K562 (cell line): ENCODE results near the gene SLC7A8. TPM values are rescaled to one million over a fixed set of nuclear protein-coding genes. Genes with fewer than 3 reads are reported as not detected.
"Not testable (repeated sequence)": the region's sequence is repeated elsewhere in the genome, so short reads cannot be mapped to it uniquely, and the experiment has no call there.

ENCODE experiments used
- ATAC-seq: fragments of 200-7000 bp; cut with Tn5 transposase; 3 replicates; pipeline ENCODE4 v1.9.1; 2020; ENCODE audit warnings: moderate library complexity
- BruUV-seq: library from RNA; stranded (reverse); fragments of 400-500 nt; replicated peaks from 2 replicates; lab custom pipeline; 2021; lab: Mats Ljungman, UMichigan
- CTCF ChIA-PET: fragments of 300-600 bp; formaldehyde crosslinking; extraction: SDS; loops from one replicate; lab custom pipeline; 2021; ENCODE audit warnings: low intra/inter-chr PET ratio; lab: Yijun Ruan, JAX
- POLR2A ChIA-PET: fragments of 300-600, 350-650 bp; sonication (Branson Sonifier 250); formaldehyde crosslinking; extraction: SDS; loops from one replicate; lab custom pipeline; 2021; ENCODE audit warnings: antibody characterized with exemption, inconsistent platforms; lab: Yijun Ruan, JAX
- DNase-seq, 4 experiments: peaks; one replicate each; pipeline versions ENCODE4 v3.0.0 to v3.0.0-alpha.2; 2011 to 2018; ENCODE audit warnings: low spot score in 3 of 4, mixed read lengths in 3 of 4; ENCODE audit errors: extremely low read depth in 1 of 4
- FAIRE-seq: peaks from 2 replicates; lab custom pipeline; 2011; peaks lifted over from hg19 to GRCh38; lab: Jason Lieb, UNC
- H2AFZ ChIP-seq: 2 replicates; pipeline ENCODE4 v1.6.0; 2011; ENCODE audit warnings: low read depth, low read length, control low read depth, inconsistent platforms
- H3K27ac ChIP-seq: fragments of 200-600 bp; 3 replicates; pipeline ENCODE4 v1.8.0; 2011; ENCODE audit warnings: low read depth, mild to moderate bottlenecking, control low read depth, inconsistent platforms, low read length, moderate library complexity, mixed read lengths; ENCODE audit errors: extremely low read depth
- H3K27me3 ChIP-seq, 2 experiments: fragments of 300-600 bp in 1 of 2; 2 replicates in 1 of 2; 3 replicates in 1 of 2; pipeline versions ENCODE4 v1.6.0 to v1.8.0; 2011; ENCODE audit warnings: inconsistent platforms in 2 of 2, low read length in 2 of 2, mild to moderate bottlenecking in 1 of 2, mixed read lengths in 1 of 2, moderate library complexity in 1 of 2; ENCODE audit not compliant: control insufficient read depth in 2 of 2, insufficient read depth in 2 of 2
- H3K36me3 ChIP-seq: fragments of 300-600 bp; 3 replicates; pipeline ENCODE4 v1.8.0; 2011; ENCODE audit warnings: mild to moderate bottlenecking, low read length, inconsistent platforms; ENCODE audit not compliant: control insufficient read depth, insufficient read depth
- H3K4me1 ChIP-seq, 2 experiments: fragments of 200-600 bp in 1 of 2; replicated peaks in 1 of 2; 2 replicates in 1 of 2; 3 replicates in 1 of 2; pipeline versions ENCODE4 v1.5.1 to v1.8.0; 2011; ENCODE audit warnings: inconsistent platforms in 2 of 2, low read length in 2 of 2, mild to moderate bottlenecking in 1 of 2, mixed read lengths in 1 of 2, moderate library complexity in 1 of 2; ENCODE audit not compliant: control insufficient read depth in 2 of 2, insufficient read depth in 2 of 2
- H3K4me2 ChIP-seq: 2 replicates; pipeline ENCODE4 v1.6.1; 2011; ENCODE audit warnings: low read length, control low read depth, inconsistent platforms, mixed read lengths; ENCODE audit not compliant: insufficient read depth
- H3K4me3 ChIP-seq: fragments of 200-600 bp; sonication (generic), shearing (Covaris generic); 2 replicates; pipeline ENCODE4 v1.5.1; 2016; ENCODE audit warnings: control low read depth, inconsistent platforms
- H3K79me2 ChIP-seq: fragments of 200-600 bp; 3 replicates; pipeline ENCODE4 v1.8.0; 2011; ENCODE audit warnings: low read length, inconsistent platforms; ENCODE audit not compliant: control insufficient read depth, insufficient read depth
- H3K9ac ChIP-seq, 2 experiments: 2 replicates each; pipeline versions ENCODE4 v1.6.0 to v1.6.1; 2011; ENCODE audit warnings: low read depth in 2 of 2, low read length in 2 of 2, control low read depth in 1 of 2, inconsistent platforms in 1 of 2, mild to moderate bottlenecking in 1 of 2, mixed read lengths in 1 of 2; ENCODE audit not compliant: insufficient read depth in 1 of 2
- H3K9me1 ChIP-seq: one replicate; pipeline ENCODE4 v1.6.0; 2011; ENCODE audit warnings: inconsistent platforms, mild to moderate bottlenecking, low read length, moderate library complexity; ENCODE audit not compliant: control insufficient read depth, insufficient read depth
- H3K9me3 ChIP-seq: replicated peaks from 2 replicates; pipeline ENCODE4 v1.5.1; 2011; ENCODE audit warnings: low read depth, low read length, inconsistent platforms; ENCODE audit not compliant: control insufficient read depth, insufficient read depth
- H4K20me1 ChIP-seq: replicated peaks from 2 replicates; pipeline ENCODE4 v1.6.1; 2011; ENCODE audit warnings: low read length, inconsistent platforms, mixed read lengths; ENCODE audit not compliant: control insufficient read depth, insufficient read depth
- CREB3L1 ChIP-seq: fragments of 450-650 bp; IDR thresholded peaks from 2 replicates; pipeline ENCODE4 v1.6.1; 2014; ENCODE audit warnings: low read depth, mild to moderate bottlenecking, moderate library complexity, borderline replicate concordance
- WGBS: fragments of 100-300 bp; shearing (Covaris generic); methylation state at CpG from one replicate; pipeline ENCODE4 v1.1.6; 2016; ENCODE audit warnings: low coverage, mixed read lengths; ENCODE audit not compliant: insufficient coverage; ENCODE audit errors: missing lambda C conversion rate; 5-methylcytosine and 5-hydroxymethylcytosine counted together
- in situ Hi-C: fragments of 300-500 bp; cut with MboI; formaldehyde crosslinking; loops from 4 replicates; pipeline ENCODE4 v1.15.0; 2018; ENCODE audit warnings: inconsistent platforms, mixed read lengths
- intact Hi-C: fragments of 100-400 bp; cut with micrococcal nuclease; formaldehyde crosslinking; loops from 2 replicates; pipeline ENCODE4 v1.14.2; 2022
- polyA plus RNA-seq, 8 experiments: library from polyadenylated mRNA; depleted of rRNA in 4 of 8; stranded (reverse) in 5 of 8; unstranded in 3 of 8; fragments of >200 nt; fragmentation: Nextera tagmentation in 2 of 8; fragmentation: Illumina TruSeq in 1 of 8; extraction: Ambion mirVana in 2 of 8; extraction: Trizol in 1 of 8; gene quantifications; 2 replicates each; pipeline versions ENCODE4 v1.2.1 to v1.2.3, GENCODE V29; 2011 to 2014; ENCODE audit warnings: inconsistent platforms in 1 of 8, missing spikeins in 1 of 8
- total RNA-seq, 7 experiments: library from RNA; depleted of rRNA in 6 of 7; stranded (reverse); fragments of >200 nt in 6 of 7; fragmentation: Illumina TruSeq in 2 of 7; extraction: Trizol in 2 of 7; gene quantifications; 2 replicates each; pipeline versions ENCODE4 v1.2.1 to v1.2.3, GENCODE V29; 2011 to 2021; ENCODE audit warnings: low replicate concordance in 1 of 7
- TF ChIP-seq, protein P1 (sequence below), 2 experiments: fragments of 450-650 bp; IDR thresholded peaks; 2 replicates each; pipeline ENCODE4 v1.6.1; 2016; ENCODE audit warnings: mild to moderate bottlenecking in 2 of 2, borderline replicate concordance in 1 of 2, low read depth in 1 of 2, moderate library complexity in 1 of 2
- TF ChIP-seq, protein P2 (sequence below): sonication (generic); formaldehyde crosslinking; IDR thresholded peaks from 2 replicates; pipeline ENCODE4 v1.8.0; 2022; ENCODE audit warnings: mild to moderate bottlenecking, missing genetic modification reagents

Gene SLC7A8
- total and polyA plus RNA-seq, 9 of the 15 experiments (the other 6 are each of a cell fraction or from before 2014, with no cell fraction given): 2.0 to 33.0 (median 6.0) TPM

DNA sequence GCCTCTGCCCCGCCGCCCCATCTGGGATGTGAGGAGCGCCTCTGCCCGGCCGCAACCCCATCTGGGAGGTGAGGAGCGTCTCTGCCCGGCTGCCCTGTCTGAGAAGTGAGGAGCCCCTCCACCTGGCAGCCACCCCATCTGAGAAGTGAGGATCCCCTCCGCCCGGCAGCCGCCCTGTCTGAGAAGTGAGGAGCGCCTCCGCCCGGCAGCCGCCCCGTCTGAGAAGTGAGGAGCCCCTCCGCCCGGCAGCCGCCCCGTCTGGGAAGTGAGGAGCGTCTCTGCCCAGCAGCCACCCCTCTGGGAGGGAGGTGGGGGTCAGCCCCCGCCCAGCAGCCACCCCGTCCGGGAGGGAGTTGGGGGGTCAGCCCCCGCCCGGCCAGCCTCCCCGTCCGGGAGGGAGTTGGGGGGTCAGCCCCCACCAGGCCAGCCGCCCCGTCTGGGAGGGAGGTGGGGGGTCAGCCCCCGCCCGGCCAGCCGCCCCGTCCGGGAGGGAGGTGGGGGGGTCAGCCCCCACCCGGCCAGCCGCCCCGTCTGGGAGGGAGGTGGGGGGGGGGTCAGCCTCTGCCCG lies 48.9 kb upstream of the SLC7A8 start:
- FAIRE-seq, in situ Hi-C loops, POLR2A ChIA-PET: not testable (repeated sequence)

DNA sequence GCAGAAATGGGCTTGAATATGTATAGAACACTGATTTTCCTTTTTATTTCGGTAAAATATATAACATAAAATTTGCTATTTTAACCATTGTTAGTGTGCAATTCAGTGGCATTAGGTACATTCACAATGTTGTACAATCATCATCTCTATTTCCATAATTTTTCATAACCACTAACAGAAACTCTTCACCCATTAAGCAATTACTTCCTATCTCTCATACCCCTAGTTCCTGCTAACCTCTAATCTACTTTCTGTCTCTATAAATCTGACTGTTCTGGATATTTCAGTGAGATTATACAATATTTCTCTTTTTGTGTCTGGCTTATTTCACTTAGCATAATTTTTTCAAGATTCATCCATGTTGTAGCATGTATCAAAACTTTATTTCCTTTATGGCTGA lies 45.4 kb upstream of the SLC7A8 start:
- ChIA-PET CTCF (no interaction called here), POLR2A (no interaction called here)
- intact Hi-C loops (no loop called here), in situ Hi-C loops (no loop called here)
- Histone ChIP-seq H3K4me1 (peaks cover 0 to 3% of the 10 kb centered on the region in 2 experiments; a peak in 1 of 5 replicates), H3K79me2 (no peaks in the 10 kb centered on the region), H3K27ac (no peak overlapping the region), H3K27me3 (no peaks in the 10 kb centered on the region), H4K20me1 (no peaks in the 10 kb centered on the region), H3K4me2 (no peak overlapping the region), H2AFZ (no peak overlapping the region), H3K4me3 (no peak overlapping the region), H3K36me3 (no peaks in the 10 kb centered on the region), H3K9ac (no peak overlapping the region), H3K9me3 (no peaks in the 10 kb centered on the region; the same call in 1 of the 2 replicates), H3K9me1 (no peaks in the 10 kb centered on the region)
- ATAC-seq (no peak), FAIRE-seq (no peak), DNase-seq (no peak)
- no TSS peak for BruUV-seq
- WGBS: 0% methylated on average over 1 of the region's 1 CpG
- TF ChIP-seq CREB3L1: no peak
- TF ChIP-seq, protein P1, sequence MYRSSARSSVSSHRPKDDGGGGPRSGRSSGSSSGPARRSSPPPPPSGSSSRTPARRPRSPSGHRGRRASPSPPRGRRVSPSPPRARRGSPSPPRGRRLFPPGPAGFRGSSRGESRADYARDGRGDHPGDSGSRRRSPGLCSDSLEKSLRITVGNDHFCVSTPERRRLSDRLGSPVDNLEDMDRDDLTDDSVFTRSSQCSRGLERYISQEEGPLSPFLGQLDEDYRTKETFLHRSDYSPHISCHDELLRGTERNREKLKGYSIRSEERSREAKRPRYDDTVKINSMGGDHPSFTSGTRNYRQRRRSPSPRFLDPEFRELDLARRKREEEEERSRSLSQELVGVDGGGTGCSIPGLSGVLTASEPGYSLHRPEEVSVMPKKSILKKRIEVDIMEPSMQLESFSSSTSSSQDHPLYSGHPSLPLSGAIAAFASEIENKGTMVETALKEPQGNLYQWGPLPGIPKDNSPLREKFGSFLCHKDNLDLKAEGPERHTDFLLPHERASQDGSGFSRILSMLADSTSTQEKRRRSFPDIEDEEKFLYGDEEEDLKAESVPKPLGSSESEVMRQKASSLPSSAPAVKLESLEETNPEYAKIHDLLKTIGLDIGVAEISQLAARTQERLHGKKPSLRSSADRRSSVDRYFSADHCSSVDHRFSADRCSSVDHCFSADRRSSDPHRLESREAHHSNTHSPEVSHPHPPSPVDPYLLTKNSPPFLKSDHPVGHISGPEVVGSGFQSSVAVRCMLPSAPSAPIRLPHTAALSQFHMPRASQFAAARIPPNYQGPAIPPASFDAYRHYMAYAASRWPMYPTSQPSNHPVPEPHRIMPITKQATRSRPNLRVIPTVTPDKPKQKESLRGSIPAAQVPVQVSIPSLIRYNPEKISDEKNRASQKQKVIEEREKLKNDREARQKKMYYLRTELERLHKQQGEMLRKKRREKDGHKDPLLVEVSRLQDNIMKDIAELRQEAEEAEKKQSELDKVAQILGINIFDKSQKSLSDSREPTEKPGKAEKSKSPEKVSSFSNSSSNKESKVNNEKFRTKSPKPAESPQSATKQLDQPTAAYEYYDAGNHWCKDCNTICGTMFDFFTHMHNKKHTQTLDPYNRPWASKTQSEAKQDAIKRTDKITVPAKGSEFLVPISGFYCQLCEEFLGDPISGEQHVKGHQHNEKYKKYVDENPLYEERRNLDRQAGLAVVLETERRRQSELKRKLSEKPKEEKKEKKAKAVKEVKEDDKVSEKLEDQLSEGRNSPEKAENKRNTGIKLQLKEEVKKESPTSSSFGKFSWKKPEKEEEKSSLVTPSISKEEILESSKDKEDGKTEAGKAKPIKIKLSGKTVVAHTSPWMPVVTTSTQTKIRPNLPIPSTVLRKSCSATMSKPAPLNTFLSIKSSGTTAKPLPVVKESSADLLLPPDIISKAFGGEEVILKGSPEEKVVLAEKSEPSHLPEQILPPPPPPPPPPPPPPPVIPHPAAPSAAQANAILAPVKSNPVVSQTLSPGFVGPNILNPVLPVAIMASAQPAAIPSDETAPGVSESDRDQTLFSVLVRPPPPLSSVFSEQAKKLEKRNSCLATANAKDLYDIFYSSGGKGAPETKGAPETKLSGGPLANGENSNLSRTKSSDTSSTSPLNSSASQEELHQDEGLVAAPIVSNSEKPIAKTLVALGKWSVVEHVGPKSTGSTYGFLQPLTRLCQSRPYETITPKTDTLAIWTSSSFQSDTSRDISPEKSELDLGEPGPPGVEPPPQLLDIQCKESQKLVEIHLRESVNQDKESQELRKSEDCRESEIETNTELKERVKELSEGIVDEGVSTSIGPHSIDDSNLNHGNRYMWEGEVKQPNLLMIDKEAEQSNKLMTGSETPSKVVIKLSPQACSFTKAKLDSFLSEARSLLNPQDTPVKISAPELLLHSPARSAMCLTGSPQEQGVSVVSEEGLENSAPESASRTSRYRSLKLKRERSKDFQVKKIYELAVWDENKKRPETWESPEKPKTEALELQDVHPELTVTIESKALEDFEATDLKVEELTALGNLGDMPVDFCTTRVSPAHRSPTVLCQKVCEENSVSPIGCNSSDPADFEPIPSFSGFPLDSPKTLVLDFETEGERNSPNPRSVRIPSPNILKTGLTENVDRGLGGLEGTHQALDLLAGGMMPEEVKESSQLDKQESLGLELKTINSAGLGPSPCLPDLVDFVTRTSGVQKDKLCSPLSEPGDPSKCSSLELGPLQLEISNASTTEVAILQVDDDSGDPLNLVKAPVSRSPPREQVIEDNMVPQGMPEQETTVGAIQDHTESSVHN (IDR thresholded peaks at IDR 0.05; ENCODE audit: borderline replicate concordance in 1 of 2, low read depth in 1 of 2): no peak
- TF ChIP-seq, protein P2, sequence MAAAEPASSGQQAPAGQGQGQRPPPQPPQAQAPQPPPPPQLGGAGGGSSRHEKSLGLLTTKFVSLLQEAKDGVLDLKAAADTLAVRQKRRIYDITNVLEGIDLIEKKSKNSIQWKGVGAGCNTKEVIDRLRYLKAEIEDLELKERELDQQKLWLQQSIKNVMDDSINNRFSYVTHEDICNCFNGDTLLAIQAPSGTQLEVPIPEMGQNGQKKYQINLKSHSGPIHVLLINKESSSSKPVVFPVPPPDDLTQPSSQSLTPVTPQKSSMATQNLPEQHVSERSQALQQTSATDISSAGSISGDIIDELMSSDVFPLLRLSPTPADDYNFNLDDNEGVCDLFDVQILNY (CRISPR knock-in tag): no peak

More for the DNA sequence above, 48.9 kb upstream of the SLC7A8 start:
- CTCF ChIA-PET, H3K9me3 ChIP-seq, H3K4me3 ChIP-seq, DNase-seq, H3K27me3 ChIP-seq, H4K20me1 ChIP-seq, BruUV-seq, H3K9ac ChIP-seq, H3K4me1 ChIP-seq, H3K79me2 ChIP-seq, H3K27ac ChIP-seq, H2AFZ ChIP-seq, ATAC-seq, H3K36me3 ChIP-seq, intact Hi-C loops, H3K9me1 ChIP-seq, H3K4me2 ChIP-seq: not testable (repeated sequence)
- 59% methylated on average over 3 of the region's 38 CpGs for WGBS
